GM23338 (cell line): ENCODE results near the gene COG2. TPM values are rescaled to one million over a fixed set of nuclear protein-coding genes. Genes with fewer than 3 reads are reported as not detected.

Experiments
- ATAC-seq: fragments of 200-7000 bp; cut with Tn5 transposase; 3 replicates; pipeline ENCODE4 v1.9.1; 2020
- DNase-seq: peaks from one replicate; pipeline ENCODE4 v3.0.0-alpha.2; 2015; ENCODE audit warnings: low spot score
- H2AFZ ChIP-seq: fragments of 200-600 bp; sonication (generic); 2 replicates; pipeline ENCODE4 v1.8.0; 2016; ENCODE audit warnings: antibody characterized with exemption, mild to moderate bottlenecking, moderate library complexity
- H3F3A ChIP-seq: fragments of 200-600 bp; sonication (generic); replicated peaks from 2 replicates; pipeline ENCODE4 v1.8.0; 2017; ENCODE audit warnings: antibody characterized with exemption, mixed run types, low read depth
- H3K27ac ChIP-seq: fragments of 200-600 bp; sonication (generic); 2 replicates; pipeline ENCODE4 v1.6.1; 2016; ENCODE audit warnings: low read depth
- H3K27me3 ChIP-seq: fragments of 200-600 bp; sonication (generic); 2 replicates; pipeline ENCODE4 v1.8.0; 2016; ENCODE audit warnings: mild to moderate bottlenecking, mixed run types, moderate library complexity; ENCODE audit not compliant: insufficient read depth
- H3K36me3 ChIP-seq: fragments of 200-600 bp; sonication (generic); 2 replicates; pipeline ENCODE4 v1.8.0; 2016; ENCODE audit warnings: mild to moderate bottlenecking; ENCODE audit not compliant: insufficient read depth
- H3K4me1 ChIP-seq: fragments of 200-600 bp; sonication (generic); 2 replicates; pipeline ENCODE4 v1.8.0; 2016; ENCODE audit warnings: mild to moderate bottlenecking, moderate library complexity; ENCODE audit not compliant: insufficient read depth
- H3K4me2 ChIP-seq: fragments of 200-600 bp; sonication (generic); 2 replicates; pipeline ENCODE4 v1.7.1; 2017; ENCODE audit warnings: mixed run types
- H3K4me3 ChIP-seq: fragments of 200-600 bp; sonication (generic); 2 replicates; pipeline ENCODE4 v1.6.1; 2016; ENCODE audit warnings: mixed run types
- H3K79me2 ChIP-seq: fragments of 200-600 bp; sonication (generic); replicated peaks from 2 replicates; pipeline ENCODE4 v1.8.0; 2017; ENCODE audit warnings: mild to moderate bottlenecking; ENCODE audit not compliant: insufficient read depth
- H3K9me2 ChIP-seq: fragments of 200-600 bp; sonication (generic); 2 replicates; pipeline ENCODE4 v1.8.0; 2017; ENCODE audit not compliant: insufficient read depth
- H4K20me1 ChIP-seq: fragments of 200-600 bp; sonication (generic); replicated peaks from 2 replicates; pipeline ENCODE4 v1.8.0; 2017; ENCODE audit warnings: mild to moderate bottlenecking; ENCODE audit not compliant: insufficient read depth
- H3K27ac Mint-ChIP-seq: 2 replicates; pipeline ENCODE4 v1.8.0; 2020; ENCODE audit warnings: inconsistent platforms, mild to moderate bottlenecking, moderate library complexity, mixed read lengths
- H3K27me3 Mint-ChIP-seq: 3 replicates; pipeline ENCODE4 v1.8.0; 2022; ENCODE audit warnings: low read depth, mild to moderate bottlenecking, moderate library complexity, mixed read lengths, inconsistent platforms; ENCODE audit not compliant: insufficient read depth, poor library complexity
- H3K36me3 Mint-ChIP-seq: 3 replicates; pipeline ENCODE4 v1.8.0; 2021; ENCODE audit warnings: low read depth, mild to moderate bottlenecking, inconsistent platforms, moderate library complexity, mixed read lengths
- H3K4me1 Mint-ChIP-seq: 3 replicates; pipeline ENCODE4 v1.8.0; 2020; ENCODE audit warnings: mild to moderate bottlenecking, inconsistent platforms, mixed read lengths
- H3K4me3 Mint-ChIP-seq: 3 replicates; pipeline ENCODE4 v1.8.0; 2021; ENCODE audit warnings: moderate library complexity, mild to moderate bottlenecking, inconsistent platforms, mixed read lengths
- H3K9me3 Mint-ChIP-seq: 3 replicates; pipeline ENCODE4 v1.8.0; 2020; ENCODE audit warnings: moderate library complexity, mild to moderate bottlenecking, inconsistent platforms, mixed read lengths
- CREB1 ChIP-seq: fragments of 250-450 bp; sonication (Bioruptor Pico); IDR thresholded peaks from 2 replicates; pipeline ENCODE4 v1.5.0; 2020; ENCODE audit warnings: low read depth, mild to moderate bottlenecking, moderate library complexity
- EZH2phosphoT487 ChIP-seq: fragments of 200-600 bp; sonication (generic); IDR thresholded peaks from one replicate; pipeline ENCODE4 v1.8.1; 2018; ENCODE audit warnings: antibody characterized with exemption; ENCODE audit not compliant: unreplicated experiment
- JUNB ChIP-seq: IDR thresholded peaks from one replicate; pipeline ENCODE4 v1.6.1; 2016; ENCODE audit warnings: antibody characterized with exemption; ENCODE audit not compliant: unreplicated experiment
- NANOG ChIP-seq: IDR thresholded peaks from 2 replicates; pipeline ENCODE4 v1.6.1; 2016; ENCODE audit warnings: antibody characterized with exemption, borderline replicate concordance
- POLR2AphosphoS5 ChIP-seq: IDR thresholded peaks from 2 replicates; pipeline ENCODE4 v1.6.1; 2016; ENCODE audit warnings: antibody characterized with exemption, low read depth
- STAT1 ChIP-seq: IDR thresholded peaks from one replicate; pipeline ENCODE4 v1.6.1; 2016; ENCODE audit warnings: antibody characterized with exemption; ENCODE audit not compliant: unreplicated experiment
- ZNF114 ChIP-seq: fragments of 250-450 bp; sonication (Bioruptor Pico); IDR thresholded peaks from 2 replicates; pipeline ENCODE4 v1.5.0; 2020; ENCODE audit warnings: mild to moderate bottlenecking, moderate library complexity
- ZNF331 ChIP-seq: fragments of 250-450 bp; sonication (Bioruptor Pico); IDR thresholded peaks from 2 replicates; pipeline ENCODE4 v1.5.0; 2020; ENCODE audit warnings: low read depth, mild to moderate bottlenecking, moderate library complexity
- polyA plus RNA-seq: library from polyadenylated mRNA; unstranded; fragments of >200 nt; fragmentation: Nextera tagmentation; extraction: Ambion mirVana; gene quantifications from 2 replicates; pipeline ENCODE4 v1.2.1, GENCODE V29; 2016
- total RNA-seq: library from RNA; depleted of rRNA; stranded (reverse); fragments of >200 nt; shearing (Covaris generic); gene quantifications from 2 replicates; pipeline ENCODE4 v1.2.3, GENCODE V29; 2014
- TF ChIP-seq, protein P1 (sequence below): fragments of 250-450 bp; sonication (Bioruptor Pico); IDR thresholded peaks from 2 replicates; pipeline ENCODE4 v1.5.0; 2020; ENCODE audit warnings: mild to moderate bottlenecking, moderate library complexity
- TF ChIP-seq, protein P2 (sequence below), 2 experiments: fragments of 200-600 bp in 1 of 2; sonication (generic) in 1 of 2; conservative IDR thresholded peaks; 2 replicates each; pipeline versions ENCODE4 v1.5.1 to v1.6.1; 2016 to 2017; ENCODE audit warnings: antibody characterized with exemption in 2 of 2, low read depth in 2 of 2, mild to moderate bottlenecking in 2 of 2, moderate library complexity in 1 of 2
- TF ChIP-seq, protein P3 (sequence below): IDR thresholded peaks from 2 replicates; pipeline ENCODE4 v1.6.1; 2016; ENCODE audit warnings: antibody characterized with exemption

Gene COG2
- total and polyA plus RNA-seq, 2 experiments from 2014 or later: 35.8 to 38.5 TPM

DNA sequence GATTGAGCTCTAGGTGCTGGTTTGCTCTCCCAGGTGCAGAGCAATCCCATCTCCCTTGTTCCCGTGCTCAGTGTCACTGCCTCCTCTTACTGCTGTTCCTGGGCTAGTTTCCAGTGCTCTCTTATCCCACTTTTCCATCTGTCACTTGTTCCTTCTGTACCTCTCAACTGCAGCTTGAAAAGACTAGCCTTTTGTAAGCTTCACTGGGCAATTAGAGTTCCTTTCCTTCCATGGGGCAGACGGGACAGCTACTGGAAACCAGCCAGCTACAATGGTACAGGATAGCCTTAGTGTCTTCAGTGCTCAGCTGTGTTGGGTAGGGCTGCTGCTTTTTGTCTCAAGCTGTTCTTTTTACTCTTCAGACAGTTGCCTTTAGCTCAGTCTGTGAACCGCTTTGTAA lies 40.0 kb downstream of the COG2 start:
- peaks cover 57% of the 10 kb centered on the region for H3K36me3 Mint-ChIP-seq
- no peak overlapping the region for H3K4me3 ChIP-seq
- no peaks in the 10 kb centered on the region for H3K4me1 ChIP-seq
- no peaks in the 10 kb centered on the region for H3K27me3 ChIP-seq
- no peaks in the 10 kb centered on the region for H3K4me1 Mint-ChIP-seq
- no peaks in the 10 kb centered on the region for H3K9me3 Mint-ChIP-seq
- ATAC-seq (no peak), DNase-seq (no peak)
- H3K27ac Mint-ChIP-seq: no peak overlapping the region
- no peak overlapping the region for H3K27ac ChIP-seq
- H3F3A ChIP-seq: no peaks in the 10 kb centered on the region
- TF ChIP-seq EZH2phosphoT487: no peak
- TF ChIP-seq NANOG: no peak
- TF ChIP-seq ZNF331 (CRISPR knock-in tag): no peak
- TF ChIP-seq STAT1: no peak
- TF ChIP-seq CREB1 (CRISPR knock-in tag): no peak
- H3K4me2 ChIP-seq: no peak overlapping the region
- H2AFZ ChIP-seq: no peak overlapping the region
- H3K79me2 ChIP-seq: no peaks in the 10 kb centered on the region
- H3K4me3 Mint-ChIP-seq: no peak overlapping the region
- H3K36me3 ChIP-seq: peaks cover 41% of the 10 kb centered on the region
- H3K27me3 Mint-ChIP-seq: no peaks in the 10 kb centered on the region
- H4K20me1 ChIP-seq: no peaks in the 10 kb centered on the region; the same call in 1 of the 2 replicates
- H3K9me2 ChIP-seq: no peaks in the 10 kb centered on the region

DNA sequence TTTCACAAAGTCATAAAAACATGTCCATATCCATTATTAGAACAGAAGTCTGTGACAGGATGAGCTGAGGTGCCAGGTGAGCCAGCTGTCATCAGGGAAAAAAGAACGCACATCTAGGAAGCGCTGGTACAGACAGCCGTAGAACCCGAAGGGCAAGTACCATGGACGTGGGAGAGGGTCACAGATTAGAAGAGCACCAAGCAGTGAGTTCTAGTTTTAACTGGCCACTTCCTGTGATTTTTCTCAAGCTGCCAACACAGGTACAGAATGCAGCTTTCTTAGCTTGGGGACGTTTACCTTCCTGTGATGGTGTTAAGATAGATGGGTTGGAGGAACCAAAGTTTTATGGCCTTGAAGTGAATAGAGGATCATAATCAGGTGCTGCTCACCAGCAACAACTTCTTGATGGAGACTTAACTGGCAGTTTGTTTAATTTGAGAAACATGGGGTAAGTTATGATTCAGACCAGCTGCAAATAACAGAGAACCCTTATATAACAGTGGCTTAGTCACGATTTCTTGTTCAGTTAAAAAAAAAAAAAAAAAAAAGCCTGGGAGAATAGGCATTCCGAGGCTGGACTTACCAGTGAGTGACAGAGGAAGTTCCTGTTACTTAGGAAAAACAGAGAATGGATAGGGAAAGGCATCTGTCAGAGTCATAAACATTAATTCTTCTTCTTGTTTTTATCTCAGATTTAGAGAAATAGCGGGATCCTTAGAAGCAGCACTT lies 40.8 kb downstream of the COG2 start:
- no peaks in the 10 kb centered on the region for H3K9me3 Mint-ChIP-seq
- TF ChIP-seq ZNF331 (CRISPR knock-in tag) (no peak), POLR2AphosphoS5 (no peak), NANOG (no peak), JUNB (no peak), CREB1 (CRISPR knock-in tag) (no peak), ZNF114 (CRISPR knock-in tag) (no peak), EZH2phosphoT487 (no peak)
- TF ChIP-seq, protein P1, sequence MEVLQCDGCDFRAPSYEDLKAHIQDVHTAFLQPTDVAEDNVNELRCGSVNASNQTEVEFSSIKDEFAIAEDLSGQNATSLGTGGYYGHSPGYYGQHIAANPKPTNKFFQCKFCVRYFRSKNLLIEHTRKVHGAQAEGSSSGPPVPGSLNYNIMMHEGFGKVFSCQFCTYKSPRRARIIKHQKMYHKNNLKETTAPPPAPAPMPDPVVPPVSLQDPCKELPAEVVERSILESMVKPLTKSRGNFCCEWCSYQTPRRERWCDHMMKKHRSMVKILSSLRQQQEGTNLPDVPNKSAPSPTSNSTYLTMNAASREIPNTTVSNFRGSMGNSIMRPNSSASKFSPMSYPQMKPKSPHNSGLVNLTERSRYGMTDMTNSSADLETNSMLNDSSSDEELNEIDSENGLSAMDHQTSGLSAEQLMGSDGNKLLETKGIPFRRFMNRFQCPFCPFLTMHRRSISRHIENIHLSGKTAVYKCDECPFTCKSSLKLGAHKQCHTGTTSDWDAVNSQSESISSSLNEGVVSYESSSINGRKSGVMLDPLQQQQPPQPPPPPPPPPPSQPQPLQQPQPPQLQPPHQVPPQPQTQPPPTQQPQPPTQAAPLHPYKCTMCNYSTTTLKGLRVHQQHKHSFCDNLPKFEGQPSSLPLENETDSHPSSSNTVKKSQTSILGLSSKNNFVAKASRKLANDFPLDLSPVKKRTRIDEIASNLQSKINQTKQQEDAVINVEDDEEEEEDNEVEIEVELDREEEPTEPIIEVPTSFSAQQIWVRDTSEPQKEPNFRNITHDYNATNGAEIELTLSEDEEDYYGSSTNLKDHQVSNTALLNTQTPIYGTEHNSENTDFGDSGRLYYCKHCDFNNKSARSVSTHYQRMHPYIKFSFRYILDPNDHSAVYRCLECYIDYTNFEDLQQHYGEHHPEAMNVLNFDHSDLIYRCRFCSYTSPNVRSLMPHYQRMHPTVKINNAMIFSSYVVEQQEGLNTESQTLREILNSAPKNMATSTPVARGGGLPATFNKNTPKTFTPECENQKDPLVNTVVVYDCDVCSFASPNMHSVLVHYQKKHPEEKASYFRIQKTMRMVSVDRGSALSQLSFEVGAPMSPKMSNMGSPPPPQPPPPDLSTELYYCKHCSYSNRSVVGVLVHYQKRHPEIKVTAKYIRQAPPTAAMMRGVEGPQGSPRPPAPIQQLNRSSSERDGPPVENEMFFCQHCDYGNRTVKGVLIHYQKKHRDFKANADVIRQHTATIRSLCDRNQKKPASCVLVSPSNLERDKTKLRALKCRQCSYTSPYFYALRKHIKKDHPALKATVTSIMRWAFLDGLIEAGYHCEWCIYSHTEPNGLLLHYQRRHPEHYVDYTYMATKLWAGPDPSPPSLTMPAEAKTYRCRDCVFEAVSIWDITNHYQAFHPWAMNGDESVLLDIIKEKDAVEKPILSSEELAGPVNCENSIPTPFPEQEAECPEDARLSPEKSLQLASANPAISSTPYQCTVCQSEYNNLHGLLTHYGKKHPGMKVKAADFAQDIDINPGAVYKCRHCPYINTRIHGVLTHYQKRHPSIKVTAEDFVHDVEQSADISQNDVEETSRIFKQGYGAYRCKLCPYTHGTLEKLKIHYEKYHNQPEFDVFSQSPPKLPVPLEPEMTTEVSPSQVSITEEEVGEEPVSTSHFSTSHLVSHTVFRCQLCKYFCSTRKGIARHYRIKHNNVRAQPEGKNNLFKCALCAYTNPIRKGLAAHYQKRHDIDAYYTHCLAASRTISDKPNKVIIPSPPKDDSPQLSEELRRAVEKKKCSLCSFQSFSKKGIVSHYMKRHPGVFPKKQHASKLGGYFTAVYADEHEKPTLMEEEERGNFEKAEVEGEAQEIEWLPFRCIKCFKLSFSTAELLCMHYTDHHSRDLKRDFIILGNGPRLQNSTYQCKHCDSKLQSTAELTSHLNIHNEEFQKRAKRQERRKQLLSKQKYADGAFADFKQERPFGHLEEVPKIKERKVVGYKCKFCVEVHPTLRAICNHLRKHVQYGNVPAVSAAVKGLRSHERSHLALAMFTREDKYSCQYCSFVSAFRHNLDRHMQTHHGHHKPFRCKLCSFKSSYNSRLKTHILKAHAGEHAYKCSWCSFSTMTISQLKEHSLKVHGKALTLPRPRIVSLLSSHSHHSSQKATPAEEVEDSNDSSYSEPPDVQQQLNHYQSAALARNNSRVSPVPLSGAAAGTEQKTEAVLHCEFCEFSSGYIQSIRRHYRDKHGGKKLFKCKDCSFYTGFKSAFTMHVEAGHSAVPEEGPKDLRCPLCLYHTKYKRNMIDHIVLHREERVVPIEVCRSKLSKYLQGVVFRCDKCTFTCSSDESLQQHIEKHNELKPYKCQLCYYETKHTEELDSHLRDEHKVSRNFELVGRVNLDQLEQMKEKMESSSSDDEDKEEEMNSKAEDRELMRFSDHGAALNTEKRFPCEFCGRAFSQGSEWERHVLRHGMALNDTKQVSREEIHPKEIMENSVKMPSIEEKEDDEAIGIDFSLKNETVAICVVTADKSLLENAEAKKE (CRISPR knock-in tag): no peak
- TF ChIP-seq, protein P2, sequence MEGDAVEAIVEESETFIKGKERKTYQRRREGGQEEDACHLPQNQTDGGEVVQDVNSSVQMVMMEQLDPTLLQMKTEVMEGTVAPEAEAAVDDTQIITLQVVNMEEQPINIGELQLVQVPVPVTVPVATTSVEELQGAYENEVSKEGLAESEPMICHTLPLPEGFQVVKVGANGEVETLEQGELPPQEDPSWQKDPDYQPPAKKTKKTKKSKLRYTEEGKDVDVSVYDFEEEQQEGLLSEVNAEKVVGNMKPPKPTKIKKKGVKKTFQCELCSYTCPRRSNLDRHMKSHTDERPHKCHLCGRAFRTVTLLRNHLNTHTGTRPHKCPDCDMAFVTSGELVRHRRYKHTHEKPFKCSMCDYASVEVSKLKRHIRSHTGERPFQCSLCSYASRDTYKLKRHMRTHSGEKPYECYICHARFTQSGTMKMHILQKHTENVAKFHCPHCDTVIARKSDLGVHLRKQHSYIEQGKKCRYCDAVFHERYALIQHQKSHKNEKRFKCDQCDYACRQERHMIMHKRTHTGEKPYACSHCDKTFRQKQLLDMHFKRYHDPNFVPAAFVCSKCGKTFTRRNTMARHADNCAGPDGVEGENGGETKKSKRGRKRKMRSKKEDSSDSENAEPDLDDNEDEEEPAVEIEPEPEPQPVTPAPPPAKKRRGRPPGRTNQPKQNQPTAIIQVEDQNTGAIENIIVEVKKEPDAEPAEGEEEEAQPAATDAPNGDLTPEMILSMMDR (conservative IDR thresholded peaks at IDR 0.05; ENCODE audit: low read depth in 2 of 2): no peak
- TF ChIP-seq, protein P3, sequence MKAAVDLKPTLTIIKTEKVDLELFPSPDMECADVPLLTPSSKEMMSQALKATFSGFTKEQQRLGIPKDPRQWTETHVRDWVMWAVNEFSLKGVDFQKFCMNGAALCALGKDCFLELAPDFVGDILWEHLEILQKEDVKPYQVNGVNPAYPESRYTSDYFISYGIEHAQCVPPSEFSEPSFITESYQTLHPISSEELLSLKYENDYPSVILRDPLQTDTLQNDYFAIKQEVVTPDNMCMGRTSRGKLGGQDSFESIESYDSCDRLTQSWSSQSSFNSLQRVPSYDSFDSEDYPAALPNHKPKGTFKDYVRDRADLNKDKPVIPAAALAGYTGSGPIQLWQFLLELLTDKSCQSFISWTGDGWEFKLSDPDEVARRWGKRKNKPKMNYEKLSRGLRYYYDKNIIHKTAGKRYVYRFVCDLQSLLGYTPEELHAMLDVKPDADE: no peak
- no peaks in the 10 kb centered on the region for H3K79me2 ChIP-seq
- H3K4me3 Mint-ChIP-seq: no peak overlapping the region
- no peak overlapping the region for H3K27ac ChIP-seq
- H3F3A ChIP-seq: no peaks in the 10 kb centered on the region
- H3K9me2 ChIP-seq: no peaks in the 10 kb centered on the region
- no peak overlapping the region for H3K27ac Mint-ChIP-seq
- H2AFZ ChIP-seq: no peak overlapping the region
- no peaks in the 10 kb centered on the region; the same call in 1 of the 2 replicates for H4K20me1 ChIP-seq
- H3K4me3 ChIP-seq: no peak overlapping the region
- H3K27me3 ChIP-seq: no peaks in the 10 kb centered on the region
- DNase-seq (no peak), ATAC-seq (no peak)
- no peaks in the 10 kb centered on the region for H3K4me1 ChIP-seq
- H3K4me2 ChIP-seq: no peak overlapping the region
- no peaks in the 10 kb centered on the region for H3K4me1 Mint-ChIP-seq
- no peaks in the 10 kb centered on the region for H3K27me3 Mint-ChIP-seq
- H3K36me3 Mint-ChIP-seq: peaks cover 62% of the 10 kb centered on the region
- H3K36me3 ChIP-seq: peaks cover 44% of the 10 kb centered on the region
